WTC11 (cell line): ENCODE data around the gene SRPX. TPM values are rescaled to one million over a fixed set of nuclear protein-coding genes. Genes with fewer than 3 reads are reported as not detected.

ENCODE experiments used
- ATAC-seq: fragments of 200-7000 bp; cut with Tn5 transposase; 2 replicates; pipeline ENCODE4 v1.10.0; 2021; ENCODE audit warnings: mild to moderate bottlenecking, moderate library complexity
- CTCF ChIA-PET: fragments of 300-600 bp; sonication (Branson Sonifier 250); formaldehyde crosslinking; loops from one replicate; lab custom pipeline; 2021; ENCODE audit warnings: antibody characterized with exemption; lab: Charles Lee
- POLR2A ChIA-PET: fragments of 350-600 bp; sonication (Branson Sonifier 250); formaldehyde crosslinking; loops from one replicate; lab custom pipeline; 2021; ENCODE audit warnings: antibody characterized with exemption; lab: Charles Lee
- DNase-seq: peaks from one replicate; pipeline ENCODE4 v3.0.0; 2021; ENCODE audit warnings: low spot score
- H3K27ac Mint-ChIP-seq: 2 replicates; pipeline ENCODE4 v1.8.0; 2021; ENCODE audit warnings: mixed read lengths
- H3K27me3 Mint-ChIP-seq: 2 replicates; pipeline ENCODE4 v1.8.0; 2021; ENCODE audit warnings: low read depth, mild to moderate bottlenecking, moderate library complexity, mixed read lengths
- H3K36me3 Mint-ChIP-seq: 2 replicates; pipeline ENCODE4 v1.8.0; 2021; ENCODE audit warnings: mixed read lengths
- H3K4me1 Mint-ChIP-seq: 2 replicates; pipeline ENCODE4 v1.8.0; 2022; ENCODE audit warnings: mixed read lengths
- H3K4me3 Mint-ChIP-seq: 2 replicates; pipeline ENCODE4 v1.8.0; 2021; ENCODE audit warnings: mild to moderate bottlenecking, moderate library complexity, mixed read lengths
- H3K9me3 Mint-ChIP-seq: 2 replicates; pipeline ENCODE4 v1.8.0; 2021; ENCODE audit warnings: mixed read lengths
- CBFB ChIP-seq: sonication (generic); formaldehyde crosslinking; IDR thresholded peaks from 2 replicates; pipeline ENCODE4 v1.8.1; 2022; ENCODE audit warnings: mild to moderate bottlenecking, low read depth, missing genetic modification reagents
- CREB1 ChIP-seq: sonication (generic); formaldehyde crosslinking; IDR thresholded peaks from 2 replicates; pipeline ENCODE4 v1.8.0; 2023; ENCODE audit warnings: mild to moderate bottlenecking, missing genetic modification reagents
- NFATC4 ChIP-seq: fragments of 250-450 bp; sonication (Bioruptor Pico); IDR thresholded peaks from 2 replicates; pipeline ENCODE4 v1.9.0; 2021; ENCODE audit warnings: mild to moderate bottlenecking
- RELA ChIP-seq: sonication (generic); formaldehyde crosslinking; IDR thresholded peaks from 2 replicates; pipeline ENCODE4 v1.8.1; 2022; ENCODE audit warnings: missing genetic modification reagents, mild to moderate bottlenecking, borderline replicate concordance
- ZNF138 ChIP-seq: sonication (generic); formaldehyde crosslinking; conservative IDR thresholded peaks from 2 replicates; pipeline ENCODE4 v1.8.1; 2022; ENCODE audit warnings: mild to moderate bottlenecking, moderate library complexity, missing genetic modification reagents
- ZNF219 ChIP-seq: sonication (generic); formaldehyde crosslinking; IDR thresholded peaks from 2 replicates; pipeline ENCODE4 v1.8.0; 2023; ENCODE audit warnings: missing genetic modification reagents, mild to moderate bottlenecking, borderline replicate concordance
- ZNF263 ChIP-seq: sonication (generic); formaldehyde crosslinking; IDR thresholded peaks from 2 replicates; pipeline ENCODE4 v1.8.1; 2022; ENCODE audit warnings: low read depth, mild to moderate bottlenecking, moderate library complexity, missing genetic modification reagents
- ZNF317 ChIP-seq: sonication (generic); formaldehyde crosslinking; IDR thresholded peaks from 2 replicates; pipeline ENCODE4 v1.8.1; 2023; ENCODE audit warnings: low read depth, mild to moderate bottlenecking, moderate library complexity, missing genetic modification reagents, borderline replicate concordance
- ZNF416 ChIP-seq: fragments of 250-450 bp; sonication (Bioruptor Pico); IDR thresholded peaks from 2 replicates; pipeline ENCODE4 v1.9.0; 2021; ENCODE audit warnings: mild to moderate bottlenecking, inconsistent platforms
- total RNA-seq: library from RNA; stranded (reverse); gene quantifications from 3 replicates; pipeline ENCODE4 v1.2.3, GENCODE V29; 2021
- TF ChIP-seq, protein P1 (sequence below): sonication (generic); formaldehyde crosslinking; IDR thresholded peaks from 2 replicates; pipeline ENCODE4 v1.8.0; 2022; ENCODE audit warnings: mild to moderate bottlenecking, missing genetic modification reagents
- TF ChIP-seq, protein P2 (sequence below): fragments of 200-600 bp; IDR thresholded peaks from 2 replicates; pipeline ENCODE4 v1.8.0; 2022; ENCODE audit warnings: antibody characterized with exemption
- TF ChIP-seq, protein P3 (sequence below): fragments of 250-450 bp; sonication (Bioruptor Pico); conservative IDR thresholded peaks from 2 replicates; pipeline ENCODE4 v1.9.0; 2021; ENCODE audit warnings: mild to moderate bottlenecking
- TF ChIP-seq, protein P4 (sequence below): sonication (generic); formaldehyde crosslinking; IDR thresholded peaks from 2 replicates; pipeline ENCODE4 v1.8.1; 2022; ENCODE audit warnings: mild to moderate bottlenecking, moderate library complexity, missing genetic modification reagents
- TF ChIP-seq, protein P5 (sequence below): fragments of 250-450 bp; sonication (Bioruptor Pico); IDR thresholded peaks from 2 replicates; pipeline ENCODE4 v1.9.0; 2021; ENCODE audit warnings: mild to moderate bottlenecking
- TF ChIP-seq, protein P6 (sequence below): sonication (generic); formaldehyde crosslinking; conservative IDR thresholded peaks from 2 replicates; pipeline ENCODE4 v1.8.1; 2022; ENCODE audit warnings: mild to moderate bottlenecking, missing genetic modification reagents

SRPX gene
- total RNA-seq, 1 experiment from 2014 or later = 7.7 TPM

DNA sequence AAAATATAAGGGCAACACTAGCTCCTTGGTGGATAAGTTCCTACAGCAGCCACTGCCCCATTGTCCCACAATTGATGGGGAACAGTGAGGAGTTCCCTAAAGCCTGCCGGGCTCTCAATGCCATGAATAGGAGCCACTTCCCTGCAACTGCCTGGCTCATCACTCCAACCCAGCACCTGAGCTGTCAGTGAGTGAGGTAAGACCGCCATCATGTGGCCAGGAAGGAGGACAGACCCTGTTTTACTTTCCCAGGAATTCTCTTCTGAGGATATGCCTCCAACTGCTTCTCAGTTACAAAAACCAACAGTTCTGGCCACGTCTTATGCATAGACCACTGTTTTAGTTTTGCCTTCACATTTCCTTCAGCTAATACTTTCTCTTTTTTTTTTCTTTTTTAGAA, 45.5 kb downstream of the SRPX start (continued):
- TF ChIP-seq, protein P1, sequence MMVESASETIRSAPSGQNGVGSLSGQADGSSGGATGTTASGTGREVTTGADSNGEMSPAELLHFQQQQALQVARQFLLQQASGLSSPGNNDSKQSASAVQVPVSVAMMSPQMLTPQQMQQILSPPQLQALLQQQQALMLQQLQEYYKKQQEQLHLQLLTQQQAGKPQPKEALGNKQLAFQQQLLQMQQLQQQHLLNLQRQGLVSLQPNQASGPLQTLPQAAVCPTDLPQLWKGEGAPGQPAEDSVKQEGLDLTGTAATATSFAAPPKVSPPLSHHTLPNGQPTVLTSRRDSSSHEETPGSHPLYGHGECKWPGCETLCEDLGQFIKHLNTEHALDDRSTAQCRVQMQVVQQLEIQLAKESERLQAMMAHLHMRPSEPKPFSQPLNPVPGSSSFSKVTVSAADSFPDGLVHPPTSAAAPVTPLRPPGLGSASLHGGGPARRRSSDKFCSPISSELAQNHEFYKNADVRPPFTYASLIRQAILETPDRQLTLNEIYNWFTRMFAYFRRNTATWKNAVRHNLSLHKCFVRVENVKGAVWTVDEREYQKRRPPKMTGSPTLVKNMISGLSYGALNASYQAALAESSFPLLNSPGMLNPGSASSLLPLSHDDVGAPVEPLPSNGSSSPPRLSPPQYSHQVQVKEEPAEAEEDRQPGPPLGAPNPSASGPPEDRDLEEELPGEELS (CRISPR knock-in tag) = no peak
- TF ChIP-seq CBFB (CRISPR knock-in tag) (no peak), CREB1 (no peak)

DNA sequence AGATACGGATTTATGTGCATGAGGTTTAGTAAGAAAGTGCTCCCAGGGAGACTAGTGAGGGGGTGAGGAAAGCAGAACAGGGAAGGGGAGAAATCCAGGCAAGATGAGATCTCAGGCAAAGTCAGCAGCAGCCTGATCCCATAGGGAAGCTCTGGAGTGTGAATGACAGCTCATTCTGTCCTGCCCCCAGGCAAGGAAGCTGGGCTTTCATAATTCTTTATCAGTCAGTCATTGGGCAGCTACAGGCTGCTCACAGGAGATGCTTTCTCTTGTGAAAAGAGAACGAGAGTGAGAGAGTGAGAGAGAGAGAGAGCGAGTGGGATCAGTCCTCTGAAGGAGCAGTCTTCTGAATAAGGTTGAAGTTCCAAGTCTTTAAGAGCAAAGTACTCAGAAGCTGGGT, 48.1 kb downstream of the SRPX start:
- no peak overlapping the region for H3K4me3 Mint-ChIP-seq
- H3K9me3 Mint-ChIP-seq = no peaks in the 10 kb centered on the region
- no peak for DNase-seq
- H3K27ac Mint-ChIP-seq = no peak overlapping the region
- no peak for TF ChIP-seq ZNF138 (CRISPR knock-in tag)
- no peak for TF ChIP-seq NFATC4 (CRISPR knock-in tag)
- TF ChIP-seq, all 79 proteins: peak for 0
- ChIA-PET CTCF (no interaction called here), POLR2A (no interaction called here)
- H3K36me3 Mint-ChIP-seq = no peaks in the 10 kb centered on the region
- H3K4me1 Mint-ChIP-seq = peaks cover 10% of the 10 kb centered on the region
- ATAC-seq = no peak
- H3K27me3 Mint-ChIP-seq = no peaks in the 10 kb centered on the region; the same call in 1 of the 2 replicates

DNA sequence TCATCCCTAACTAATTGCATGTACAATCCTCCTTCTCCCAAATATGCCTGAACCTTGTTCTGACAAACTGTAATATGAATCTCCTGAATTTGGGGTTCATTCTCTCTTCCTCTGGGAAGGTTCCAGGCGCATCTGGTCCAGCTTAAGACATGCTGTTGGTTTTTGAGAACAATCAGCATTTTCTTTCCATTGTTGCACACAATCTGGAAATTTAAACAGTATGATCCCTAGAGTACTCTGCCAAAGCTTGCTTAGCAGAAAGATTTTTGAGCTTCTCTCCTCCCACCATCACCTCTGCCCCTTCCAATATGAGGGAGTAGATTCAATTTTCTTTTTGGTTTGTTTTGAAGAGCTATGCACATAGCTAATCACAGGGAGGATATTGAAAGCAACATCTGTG, 50.1 kb downstream of the SRPX start:
- POLR2A ChIA-PET = interaction anchor here (0.6 kb wide), 1 partner anchor 157 kb away, joined by 3 read pairs; no protein-coding TSS in a partner anchor

DNA sequence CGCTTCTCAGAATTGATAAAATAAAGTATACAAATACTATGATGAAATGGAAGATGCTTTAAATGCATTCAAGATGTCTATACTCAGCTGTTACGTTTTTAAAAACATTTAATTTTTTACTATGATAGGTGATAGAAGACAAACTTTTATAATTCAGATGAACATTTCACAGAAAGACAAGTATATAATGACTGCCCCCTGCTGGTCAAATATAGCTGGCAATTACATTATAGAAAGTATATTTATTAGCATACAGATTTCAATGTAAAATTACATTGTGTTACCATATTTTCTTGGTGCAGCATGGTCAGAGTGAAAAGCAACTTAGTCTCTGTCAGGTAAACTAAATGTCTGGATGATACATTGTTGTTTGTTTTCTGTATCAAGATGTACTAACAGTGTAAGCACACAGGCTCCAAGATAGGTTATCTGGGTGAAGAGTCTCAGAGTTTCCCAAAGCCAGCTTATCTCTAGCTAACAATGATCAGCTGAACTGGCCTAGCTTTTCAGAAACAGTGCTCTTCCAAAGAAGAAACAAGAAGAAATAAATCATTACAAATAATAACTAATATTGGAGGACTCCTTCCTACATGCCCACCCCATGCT, 54.1 kb downstream of the SRPX start:
- no peaks in the 10 kb centered on the region for H3K9me3 Mint-ChIP-seq
- no peak overlapping the region for H3K27ac Mint-ChIP-seq
- no peak for DNase-seq
- TF ChIP-seq, protein P2, sequence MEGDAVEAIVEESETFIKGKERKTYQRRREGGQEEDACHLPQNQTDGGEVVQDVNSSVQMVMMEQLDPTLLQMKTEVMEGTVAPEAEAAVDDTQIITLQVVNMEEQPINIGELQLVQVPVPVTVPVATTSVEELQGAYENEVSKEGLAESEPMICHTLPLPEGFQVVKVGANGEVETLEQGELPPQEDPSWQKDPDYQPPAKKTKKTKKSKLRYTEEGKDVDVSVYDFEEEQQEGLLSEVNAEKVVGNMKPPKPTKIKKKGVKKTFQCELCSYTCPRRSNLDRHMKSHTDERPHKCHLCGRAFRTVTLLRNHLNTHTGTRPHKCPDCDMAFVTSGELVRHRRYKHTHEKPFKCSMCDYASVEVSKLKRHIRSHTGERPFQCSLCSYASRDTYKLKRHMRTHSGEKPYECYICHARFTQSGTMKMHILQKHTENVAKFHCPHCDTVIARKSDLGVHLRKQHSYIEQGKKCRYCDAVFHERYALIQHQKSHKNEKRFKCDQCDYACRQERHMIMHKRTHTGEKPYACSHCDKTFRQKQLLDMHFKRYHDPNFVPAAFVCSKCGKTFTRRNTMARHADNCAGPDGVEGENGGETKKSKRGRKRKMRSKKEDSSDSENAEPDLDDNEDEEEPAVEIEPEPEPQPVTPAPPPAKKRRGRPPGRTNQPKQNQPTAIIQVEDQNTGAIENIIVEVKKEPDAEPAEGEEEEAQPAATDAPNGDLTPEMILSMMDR = 0 out of 2 replicates have a peak, but pooled peaks have one; percentile 25
- TF ChIP-seq, protein P3, sequence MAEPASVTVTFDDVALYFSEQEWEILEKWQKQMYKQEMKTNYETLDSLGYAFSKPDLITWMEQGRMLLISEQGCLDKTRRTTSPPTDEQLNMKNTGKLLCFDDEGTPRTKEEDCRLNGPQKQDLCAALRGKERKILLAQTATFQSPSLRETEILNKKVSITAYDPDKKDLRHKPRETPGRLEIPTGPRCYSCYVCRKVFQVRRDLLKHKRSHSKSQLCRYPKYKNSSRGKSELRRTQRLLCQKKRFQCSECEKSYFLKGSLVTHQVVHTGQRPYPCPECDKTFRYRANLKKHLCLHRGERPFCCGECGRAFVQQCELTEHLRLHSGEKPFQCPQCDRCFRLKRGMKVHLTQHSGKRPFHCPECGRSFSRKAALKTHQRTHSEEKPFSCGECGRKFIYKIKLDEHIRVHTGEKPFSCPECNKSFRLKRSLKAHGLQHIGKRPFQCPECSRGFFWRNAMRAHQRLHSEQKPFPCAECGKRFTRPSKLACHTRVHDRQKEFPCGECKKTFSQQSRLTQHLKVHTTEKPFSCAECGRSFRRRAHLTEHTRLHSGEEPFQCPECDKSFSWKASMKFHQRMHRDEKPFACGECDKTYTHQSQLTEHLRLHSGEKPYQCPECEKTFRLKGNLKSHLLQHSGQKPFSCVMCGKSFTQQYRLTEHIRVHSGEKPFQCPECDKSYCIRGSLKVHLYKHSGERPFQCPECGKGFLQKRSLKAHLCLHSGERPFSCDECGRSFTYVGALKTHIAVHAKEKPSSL = no peak
- no peak for ATAC-seq
- H3K4me3 Mint-ChIP-seq = no peak overlapping the region
- ChIA-PET CTCF (interaction anchor here (0.5 to 1.6 kb wide), 9 partner anchors 9 to 1509 kb away, joined by 3 to 7 read pairs (median 3); no protein-coding TSS in a partner anchor), POLR2A (no interaction called here)
- no peaks in the 10 kb centered on the region for H3K36me3 Mint-ChIP-seq
- H3K27me3 Mint-ChIP-seq = no peaks in the 10 kb centered on the region
- H3K4me1 Mint-ChIP-seq = peaks cover 10% of the 10 kb centered on the region

More for the DNA sequence above, 50.1 kb downstream of the SRPX start:
- H3K4me1 Mint-ChIP-seq = peaks cover 10% of the 10 kb centered on the region
- no peaks in the 10 kb centered on the region for H3K36me3 Mint-ChIP-seq
- H3K4me3 Mint-ChIP-seq = no peak overlapping the region
- CTCF ChIA-PET = interaction anchor here (0.5 to 1.1 kb wide), 2 partner anchors 425 to 440 kb away, joined by 3 read pairs; no protein-coding TSS in a partner anchor
- H3K27me3 Mint-ChIP-seq = no peaks in the 10 kb centered on the region; the same call in 1 of the 2 replicates
- no peak for DNase-seq
- no peaks in the 10 kb centered on the region for H3K9me3 Mint-ChIP-seq
- ATAC-seq = no peak
- no peak for TF ChIP-seq ZNF416
- TF ChIP-seq, protein P4, sequence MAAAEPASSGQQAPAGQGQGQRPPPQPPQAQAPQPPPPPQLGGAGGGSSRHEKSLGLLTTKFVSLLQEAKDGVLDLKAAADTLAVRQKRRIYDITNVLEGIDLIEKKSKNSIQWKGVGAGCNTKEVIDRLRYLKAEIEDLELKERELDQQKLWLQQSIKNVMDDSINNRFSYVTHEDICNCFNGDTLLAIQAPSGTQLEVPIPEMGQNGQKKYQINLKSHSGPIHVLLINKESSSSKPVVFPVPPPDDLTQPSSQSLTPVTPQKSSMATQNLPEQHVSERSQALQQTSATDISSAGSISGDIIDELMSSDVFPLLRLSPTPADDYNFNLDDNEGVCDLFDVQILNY (CRISPR knock-in tag) = no peak
- TF ChIP-seq, protein P5, sequence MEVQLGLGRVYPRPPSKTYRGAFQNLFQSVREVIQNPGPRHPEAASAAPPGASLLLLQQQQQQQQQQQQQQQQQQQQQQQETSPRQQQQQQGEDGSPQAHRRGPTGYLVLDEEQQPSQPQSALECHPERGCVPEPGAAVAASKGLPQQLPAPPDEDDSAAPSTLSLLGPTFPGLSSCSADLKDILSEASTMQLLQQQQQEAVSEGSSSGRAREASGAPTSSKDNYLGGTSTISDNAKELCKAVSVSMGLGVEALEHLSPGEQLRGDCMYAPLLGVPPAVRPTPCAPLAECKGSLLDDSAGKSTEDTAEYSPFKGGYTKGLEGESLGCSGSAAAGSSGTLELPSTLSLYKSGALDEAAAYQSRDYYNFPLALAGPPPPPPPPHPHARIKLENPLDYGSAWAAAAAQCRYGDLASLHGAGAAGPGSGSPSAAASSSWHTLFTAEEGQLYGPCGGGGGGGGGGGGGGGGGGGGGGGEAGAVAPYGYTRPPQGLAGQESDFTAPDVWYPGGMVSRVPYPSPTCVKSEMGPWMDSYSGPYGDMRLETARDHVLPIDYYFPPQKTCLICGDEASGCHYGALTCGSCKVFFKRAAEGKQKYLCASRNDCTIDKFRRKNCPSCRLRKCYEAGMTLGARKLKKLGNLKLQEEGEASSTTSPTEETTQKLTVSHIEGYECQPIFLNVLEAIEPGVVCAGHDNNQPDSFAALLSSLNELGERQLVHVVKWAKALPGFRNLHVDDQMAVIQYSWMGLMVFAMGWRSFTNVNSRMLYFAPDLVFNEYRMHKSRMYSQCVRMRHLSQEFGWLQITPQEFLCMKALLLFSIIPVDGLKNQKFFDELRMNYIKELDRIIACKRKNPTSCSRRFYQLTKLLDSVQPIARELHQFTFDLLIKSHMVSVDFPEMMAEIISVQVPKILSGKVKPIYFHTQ (CRISPR knock-in tag) = no peak
- TF ChIP-seq ZNF263 (CRISPR knock-in tag) = no peak
- no peak for TF ChIP-seq ZNF317
- no peak for TF ChIP-seq ZNF219 (CRISPR knock-in tag)
- TF ChIP-seq, protein P6, sequence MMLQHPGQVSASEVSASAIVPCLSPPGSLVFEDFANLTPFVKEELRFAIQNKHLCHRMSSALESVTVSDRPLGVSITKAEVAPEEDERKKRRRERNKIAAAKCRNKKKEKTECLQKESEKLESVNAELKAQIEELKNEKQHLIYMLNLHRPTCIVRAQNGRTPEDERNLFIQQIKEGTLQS (CRISPR knock-in tag) = no peak
- TF ChIP-seq RELA (CRISPR knock-in tag) = no peak
- TF ChIP-seq, all 79 proteins: peak for 0
- H3K27ac Mint-ChIP-seq = no peak overlapping the region
